HEK293 (cell line): ENCODE results near the gene AOC2.
"Not testable (repeated sequence)": the region's sequence is repeated elsewhere in the genome, so short reads cannot be mapped to it uniquely, and the experiment has no call there.

Experiments
- CTCF ChIA-PET: fragments of 350-600 bp; formaldehyde crosslinking; extraction: SDS; loops from one replicate; lab custom pipeline; 2021; ENCODE audit warnings: antibody characterized with exemption; lab: Yijun Ruan, JAX
- POLR2A ChIA-PET: fragments of 300-600 bp; formaldehyde crosslinking; extraction: SDS; loops from one replicate; lab custom pipeline; 2020; ENCODE audit warnings: antibody characterized with exemption, inconsistent platforms; lab: Yijun Ruan, JAX
- H3K27ac ChIP-seq: fragments of 200-500 bp; sonication (Bioruptor generic); 2 replicates; pipeline ENCODE4 v1.5.1; 2014; ENCODE audit warnings: low read depth, low read length, control low read depth, inconsistent platforms; ENCODE audit errors: extremely low read depth
- H3K36me3 ChIP-seq, 2 experiments: fragments of 200-500 bp in 1 of 2; sonication (Bioruptor generic) in 1 of 2; 1 replicate in 1 of 2; 2 replicates in 1 of 2; pipeline ENCODE4 v1.5.1; 2014 to 2017; ENCODE audit warnings: inconsistent platforms in 2 of 2, low read length in 2 of 2; ENCODE audit not compliant: control insufficient read depth in 2 of 2, insufficient read depth in 1 of 2
- H3K4me1 ChIP-seq: fragments of 200-500 bp; sonication (Bioruptor generic); 2 replicates; pipeline ENCODE4 v1.5.1; 2014; ENCODE audit warnings: mild to moderate bottlenecking, low read length, inconsistent platforms; ENCODE audit not compliant: control insufficient read depth, insufficient read depth
- H3K4me3 ChIP-seq: 2 replicates; pipeline ENCODE4 v1.5.1; 2011; ENCODE audit warnings: low read depth, mild to moderate bottlenecking, control low read depth, low read length, moderate library complexity
- H3K9me3 ChIP-seq: fragments of 200-500 bp; sonication (Bioruptor generic); 2 replicates; pipeline ENCODE4 v1.5.1; 2014; ENCODE audit warnings: low read depth, low read length, inconsistent platforms; ENCODE audit not compliant: control insufficient read depth, insufficient read depth
- PATZ1 ChIP-seq: fragments of 450-650 bp; formaldehyde crosslinking; IDR thresholded peaks from 2 replicates; pipeline ENCODE4 v1.5.1; 2016; ENCODE audit warnings: missing biosample characterization, missing genetic modification characterization
- SP7 ChIP-seq: fragments of 450-650 bp; formaldehyde crosslinking; IDR thresholded peaks from 2 replicates; pipeline ENCODE4 v1.5.1; 2016; ENCODE audit warnings: missing biosample characterization, missing genetic modification characterization
- WT1 ChIP-seq: fragments of 450-650 bp; formaldehyde crosslinking; IDR thresholded peaks from 2 replicates; pipeline ENCODE4 v1.5.1; 2016; ENCODE audit warnings: missing biosample characterization, missing genetic modification characterization
- YY2 ChIP-seq: fragments of 450-650 bp; formaldehyde crosslinking; IDR thresholded peaks from 2 replicates; pipeline ENCODE4 v1.5.1; 2016; ENCODE audit warnings: missing biosample characterization, missing genetic modification characterization
- ZBTB17 ChIP-seq: fragments of 450-650 bp; formaldehyde crosslinking; IDR thresholded peaks from 2 replicates; pipeline ENCODE4 v1.5.1; 2016; ENCODE audit warnings: missing biosample characterization, missing genetic modification characterization
- ZFP3 ChIP-seq: fragments of 450-650 bp; formaldehyde crosslinking; IDR thresholded peaks from 2 replicates; pipeline ENCODE4 v1.5.1; 2016; ENCODE audit warnings: low read depth, missing biosample characterization, missing genetic modification characterization
- ZFP37 ChIP-seq: fragments of 450-650 bp; formaldehyde crosslinking; IDR thresholded peaks from 2 replicates; pipeline ENCODE4 v1.5.1; 2016; ENCODE audit warnings: missing biosample characterization, missing genetic modification characterization
- ZNF10 ChIP-seq: fragments of 450-650 bp; formaldehyde crosslinking; IDR thresholded peaks from 2 replicates; pipeline ENCODE4 v1.5.1; 2017; ENCODE audit warnings: missing biosample characterization, missing genetic modification characterization
- ZNF121 ChIP-seq: fragments of 450-650 bp; formaldehyde crosslinking; IDR thresholded peaks from 2 replicates; pipeline ENCODE4 v1.5.1; 2016; ENCODE audit warnings: missing biosample characterization, missing genetic modification characterization
- ZNF155 ChIP-seq: fragments of 450-650 bp; formaldehyde crosslinking; IDR thresholded peaks from 2 replicates; pipeline ENCODE4 v1.5.1; 2016; ENCODE audit warnings: missing biosample characterization, missing genetic modification characterization
- ZNF221 ChIP-seq: fragments of 450-650 bp; formaldehyde crosslinking; IDR thresholded peaks from 2 replicates; pipeline ENCODE4 v1.5.1; 2017; ENCODE audit warnings: missing biosample characterization, missing genetic modification characterization, borderline replicate concordance
- ZNF26 ChIP-seq: fragments of 450-650 bp; formaldehyde crosslinking; IDR thresholded peaks from 2 replicates; pipeline ENCODE4 v1.5.1; 2016; ENCODE audit warnings: missing biosample characterization, missing genetic modification characterization
- ZNF404 ChIP-seq: fragments of 450-650 bp; formaldehyde crosslinking; IDR thresholded peaks from 2 replicates; pipeline ENCODE4 v1.5.1; 2017; ENCODE audit warnings: missing biosample characterization, missing genetic modification characterization
- ZNF558 ChIP-seq: fragments of 450-650 bp; formaldehyde crosslinking; IDR thresholded peaks from 2 replicates; pipeline ENCODE4 v1.5.1; 2016; ENCODE audit warnings: missing biosample characterization, missing genetic modification characterization
- ZNF624 ChIP-seq: fragments of 450-650 bp; formaldehyde crosslinking; IDR thresholded peaks from 2 replicates; pipeline ENCODE4 v1.5.1; 2017; ENCODE audit warnings: missing biosample characterization, missing genetic modification characterization
- ZNF626 ChIP-seq: fragments of 450-650 bp; sonication (Bioruptor Pico); formaldehyde crosslinking; IDR thresholded peaks from 2 replicates; pipeline ENCODE4 v1.5.1; 2018; ENCODE audit warnings: missing biosample characterization, missing genetic modification characterization, inconsistent platforms
- ZNF677 ChIP-seq: fragments of 450-650 bp; IDR thresholded peaks from 2 replicates; pipeline ENCODE4 v1.5.0; 2018; ENCODE audit warnings: missing biosample characterization, mild to moderate bottlenecking, missing genetic modification characterization, moderate library complexity
- ZNF830 ChIP-seq: fragments of 450-650 bp; IDR thresholded peaks from 2 replicates; pipeline ENCODE4 v1.5.0; 2018; ENCODE audit warnings: missing biosample characterization, missing genetic modification characterization, low read depth, mild to moderate bottlenecking, moderate library complexity
- ZSCAN16 ChIP-seq: fragments of 450-650 bp; formaldehyde crosslinking; IDR thresholded peaks from 2 replicates; pipeline ENCODE4 v1.5.1; 2016; ENCODE audit warnings: missing biosample characterization, missing genetic modification characterization
- TF ChIP-seq, protein P1 (sequence below): fragments of 450-650 bp; formaldehyde crosslinking; IDR thresholded peaks from 2 replicates; pipeline ENCODE4 v1.5.1; 2016; ENCODE audit warnings: missing biosample characterization, missing genetic modification characterization, borderline replicate concordance

The AOC2 gene

DNA sequence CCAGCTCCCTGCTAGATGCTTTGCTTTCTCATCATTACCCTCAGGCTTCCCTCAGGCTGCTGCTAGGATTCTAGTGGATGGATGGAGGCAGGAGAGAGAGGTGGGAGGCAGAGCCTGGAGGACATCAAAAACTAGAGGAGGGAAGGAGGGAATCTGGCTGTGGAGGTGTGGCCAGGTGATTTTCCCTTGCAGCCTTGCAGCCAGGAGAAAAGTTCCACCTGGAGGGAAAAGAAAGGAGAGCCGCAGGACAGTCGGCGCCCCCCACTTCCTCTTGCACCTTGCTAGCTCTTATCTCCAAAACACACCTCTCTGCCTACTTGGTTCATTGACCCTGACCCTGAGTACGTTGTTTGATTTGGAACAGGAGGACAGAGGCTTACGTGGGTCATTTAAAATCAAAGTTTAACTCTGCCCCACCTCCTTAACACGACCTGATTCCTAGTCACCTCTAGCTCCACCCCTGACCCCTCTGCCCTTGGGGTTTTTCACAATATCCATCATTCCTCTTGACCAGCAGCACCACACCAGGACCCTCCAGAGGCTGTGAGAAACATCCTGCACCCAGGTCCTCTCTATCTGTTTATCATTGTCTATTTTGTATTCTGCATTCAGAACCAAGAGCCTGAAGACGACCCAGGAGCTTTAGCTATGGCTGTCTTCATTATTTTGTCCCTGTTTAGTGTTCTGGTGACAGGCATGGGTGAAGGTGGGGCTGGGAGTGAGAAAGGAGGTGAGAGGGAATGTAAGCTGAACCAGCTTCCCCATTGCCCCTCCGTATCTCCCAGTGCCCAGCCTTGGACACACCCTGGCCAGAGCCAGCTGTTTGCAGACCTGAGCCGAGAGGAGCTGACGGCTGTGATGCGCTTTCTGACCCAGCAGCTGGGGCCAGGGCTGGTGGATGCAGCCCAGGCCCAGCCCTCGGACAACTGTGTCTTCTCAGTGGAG, 22.5 kb downstream of the AOC2 start:
- no peak overlapping the region for H3K4me3 ChIP-seq
- H3K36me3 ChIP-seq: no peaks in the 10 kb centered on the region
- ChIA-PET POLR2A (interaction anchor here (1.8 kb wide), 1 partner anchor 43 kb away, joined by 4 read pairs; the partner anchor contains the start of gene BECN1), CTCF (interaction anchor here (1.0 kb wide), 1 partner anchor 289 kb away, joined by 3 read pairs; the partner anchor contains the start of gene PSMC3IP)
- no peaks in the 10 kb centered on the region for H3K4me1 ChIP-seq
- H3K27ac ChIP-seq: no peak overlapping the region
- TF ChIP-seq ZSCAN16 (tag by site-specific recombination): no peak
- no peak for TF ChIP-seq ZNF626
- TF ChIP-seq ZNF26 (tag by site-specific recombination): no peak
- TF ChIP-seq ZFP37 (tag by site-specific recombination): no peak
- no peaks in the 10 kb centered on the region; the same call in 1 of the 2 replicates for H3K9me3 ChIP-seq

DNA sequence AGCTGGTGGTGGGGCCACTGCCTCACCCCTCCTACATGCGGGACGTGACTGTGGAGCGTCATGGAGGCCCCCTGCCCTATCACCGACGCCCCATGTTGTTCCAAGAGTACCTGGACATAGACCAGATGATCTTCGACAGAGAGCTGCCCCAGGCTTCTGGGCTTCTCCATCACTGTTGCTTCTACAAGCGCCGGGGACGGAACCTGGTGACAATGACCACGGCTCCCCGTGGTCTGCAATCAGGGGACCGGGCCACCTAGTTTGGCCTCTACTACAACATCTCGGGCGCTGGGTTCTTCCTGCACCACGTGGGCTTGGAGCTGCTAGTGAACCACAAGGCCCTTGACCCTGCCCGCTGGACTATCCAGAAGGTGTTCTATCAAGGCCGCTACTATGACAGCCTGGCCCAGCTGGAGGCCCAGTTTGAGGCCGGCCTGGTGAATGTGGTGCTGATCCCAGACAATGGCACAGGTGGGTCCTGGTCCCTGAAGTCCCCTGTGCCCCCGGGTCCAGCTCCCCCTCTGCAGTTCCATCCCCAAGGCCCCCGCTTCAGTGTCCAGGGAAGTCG, 23.4 kb downstream of the AOC2 start:
- not testable (repeated sequence) for H3K4me1 ChIP-seq, H3K27ac ChIP-seq, H3K4me3 ChIP-seq, H3K36me3 ChIP-seq, H3K9me3 ChIP-seq
- ChIA-PET CTCF (interaction anchor here (1.2 kb wide), 1 partner anchor 46 kb away, joined by 5 read pairs; no protein-coding TSS in a partner anchor), POLR2A (interaction anchor here (1.8 kb wide), 1 partner anchor 44 kb away, joined by 4 read pairs; the partner anchor contains the start of gene BECN1)

DNA sequence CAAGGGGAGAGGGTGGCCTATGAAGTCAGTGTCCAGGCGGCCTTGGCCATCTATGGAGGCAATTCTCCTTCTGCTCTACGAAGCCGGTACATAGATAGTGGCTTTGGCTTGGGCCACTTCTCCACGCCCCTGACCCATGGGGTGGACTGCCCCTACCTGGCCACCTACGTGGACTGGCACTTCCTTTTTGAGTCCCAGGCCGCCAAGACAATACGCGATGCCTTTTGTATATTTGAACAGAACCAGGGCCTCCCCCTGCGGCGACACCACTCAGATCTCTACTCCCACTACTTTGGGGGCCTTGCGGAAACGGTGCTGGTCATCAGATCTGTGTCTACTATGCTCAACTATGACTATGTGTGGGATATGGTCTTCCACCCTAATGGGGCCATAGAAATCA, 24.0 kb downstream of the AOC2 start:
- H3K36me3 ChIP-seq: no peaks in the 10 kb centered on the region
- POLR2A ChIA-PET: no interaction called here
- no peaks in the 10 kb centered on the region; the same call in 1 of the 2 replicates for H3K9me3 ChIP-seq
- TF ChIP-seq ZNF830 (tag by site-specific recombination) (no peak), ZNF677 (tag by site-specific recombination) (no peak), YY2 (no peak)
- no peaks in the 10 kb centered on the region for H3K4me1 ChIP-seq
- H3K27ac ChIP-seq: no peak overlapping the region
- CTCF ChIA-PET: interaction anchor here (1.2 kb wide), 1 partner anchor 45 kb away, joined by 5 read pairs; no protein-coding TSS in a partner anchor
- H3K4me3 ChIP-seq: no peak overlapping the region

DNA sequence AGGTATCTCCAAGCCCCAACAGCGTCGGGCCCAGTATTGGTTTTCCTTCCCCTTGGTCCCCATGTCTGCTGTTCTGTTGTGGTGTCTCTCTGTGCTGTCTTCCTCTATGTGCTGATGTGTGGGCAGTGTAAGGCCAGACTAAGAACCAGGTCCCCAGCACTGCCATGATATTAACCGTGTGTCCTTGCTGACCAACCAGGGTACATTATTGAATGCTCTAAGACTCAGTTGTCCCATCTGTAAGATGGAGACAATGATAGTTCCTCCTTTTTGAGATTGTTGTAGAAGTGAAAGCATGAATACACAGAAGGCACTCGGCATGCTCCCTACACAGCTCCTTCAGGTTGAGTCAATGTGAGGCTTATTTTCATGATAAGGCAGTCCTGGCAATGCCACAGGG, 27.3 kb downstream of the AOC2 start:
- ChIA-PET CTCF (no interaction called here), POLR2A (no interaction called here)
- Histone ChIP-seq H3K36me3 (no peaks in the 10 kb centered on the region), H3K9me3 (no peaks in the 10 kb centered on the region; the same call in 1 of the 2 replicates), H3K4me1 (no peaks in the 10 kb centered on the region), H3K27ac (no peak overlapping the region)
- TF ChIP-seq ZNF10 (tag by site-specific recombination): no peak
- no peak for TF ChIP-seq ZNF404 (tag by site-specific recombination)
- no peak for TF ChIP-seq SP7
- no peak for TF ChIP-seq ZFP3 (tag by site-specific recombination)
- no peak for TF ChIP-seq PATZ1 (tag by site-specific recombination)
- TF ChIP-seq ZBTB17 (tag by site-specific recombination): no peak
- no peak for TF ChIP-seq WT1
- no peak for TF ChIP-seq ZNF558 (tag by site-specific recombination)
- TF ChIP-seq ZNF221: no peak
- TF ChIP-seq ZNF624 (tag by site-specific recombination): no peak
- TF ChIP-seq ZNF155 (tag by site-specific recombination): no peak
- TF ChIP-seq, protein P1, sequence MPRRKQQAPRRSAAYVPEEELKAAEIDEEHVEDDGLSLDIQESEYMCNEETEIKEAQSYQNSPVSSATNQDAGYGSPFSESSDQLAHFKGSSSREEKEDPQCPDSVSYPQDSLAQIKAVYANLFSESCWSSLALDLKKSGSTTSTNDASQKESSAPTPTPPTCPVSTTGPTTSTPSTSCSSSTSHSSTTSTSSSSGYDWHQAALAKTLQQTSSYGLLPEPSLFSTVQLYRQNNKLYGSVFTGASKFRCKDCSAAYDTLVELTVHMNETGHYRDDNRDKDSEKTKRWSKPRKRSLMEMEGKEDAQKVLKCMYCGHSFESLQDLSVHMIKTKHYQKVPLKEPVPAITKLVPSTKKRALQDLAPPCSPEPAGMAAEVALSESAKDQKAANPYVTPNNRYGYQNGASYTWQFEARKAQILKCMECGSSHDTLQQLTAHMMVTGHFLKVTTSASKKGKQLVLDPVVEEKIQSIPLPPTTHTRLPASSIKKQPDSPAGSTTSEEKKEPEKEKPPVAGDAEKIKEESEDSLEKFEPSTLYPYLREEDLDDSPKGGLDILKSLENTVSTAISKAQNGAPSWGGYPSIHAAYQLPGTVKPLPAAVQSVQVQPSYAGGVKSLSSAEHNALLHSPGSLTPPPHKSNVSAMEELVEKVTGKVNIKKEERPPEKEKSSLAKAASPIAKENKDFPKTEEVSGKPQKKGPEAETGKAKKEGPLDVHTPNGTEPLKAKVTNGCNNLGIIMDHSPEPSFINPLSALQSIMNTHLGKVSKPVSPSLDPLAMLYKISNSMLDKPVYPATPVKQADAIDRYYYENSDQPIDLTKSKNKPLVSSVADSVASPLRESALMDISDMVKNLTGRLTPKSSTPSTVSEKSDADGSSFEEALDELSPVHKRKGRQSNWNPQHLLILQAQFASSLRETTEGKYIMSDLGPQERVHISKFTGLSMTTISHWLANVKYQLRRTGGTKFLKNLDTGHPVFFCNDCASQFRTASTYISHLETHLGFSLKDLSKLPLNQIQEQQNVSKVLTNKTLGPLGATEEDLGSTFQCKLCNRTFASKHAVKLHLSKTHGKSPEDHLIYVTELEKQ: no peak
- TF ChIP-seq ZNF121 (tag by site-specific recombination): no peak
- TF ChIP-seq, all 188 proteins: peak for 0
- H3K4me3 ChIP-seq: no peak overlapping the region
